Tracheal epithelial cell (primary cell): ENCODE results near the gene OR1Q1. TPM values are rescaled to one million over a fixed set of nuclear protein-coding genes. Genes with fewer than 3 reads are reported as not detected.

Source experiments
- total RNA-seq: library from RNA; depleted of rRNA; stranded (reverse); fragments of >200 nt; gene quantifications from 2 replicates; pipeline ENCODE4 v1.2.1, GENCODE V29; 2014

OR1Q1 gene
- total RNA-seq: not detected in 2 replicates

GRCh38 chr9:122614362-122614761, at the start of gene OR1Q1:
Gene OR1Q1 (plus strand): TSS chr9:122614738. CDS start chr9:122614738, 0 bp downstream.

GRCh38 chr9:122583284-122583683, 31.3 kb upstream of the OR1Q1 start, which contains the start of gene OR1L8:
Gene OR1L8 (minus strand): TSS chr9:122583384. CDS start chr9:122568477, 14,907 bp downstream.

GRCh38 chr9:122657527-122657926, 43.0 kb downstream of the OR1Q1 start, which contains the start of gene OR1B1:
Gene OR1B1 (minus strand): TSS chr9:122657627.

GRCh38 chr9:122661416-122661815, 46.9 kb downstream of the OR1Q1 start, which contains the start of gene OR1L1:
Gene OR1L1 (plus strand): TSS chr9:122661716. CDS start chr9:122661716, 0 bp downstream.

Other genes with a start within 250 kb of the OR1Q1 start
- gene PTGS1, start 243.7 kb upstream of the OR1Q1 start, total RNA-seq: 1.9 TPM in 2 replicates
- not detected in 2 replicates for gene OR1J1, start 136.8 kb upstream of the OR1Q1 start, total RNA-seq
- not detected in 2 replicates for gene OR1J2, start 103.9 kb upstream of the OR1Q1 start, total RNA-seq
- gene OR1J4, start 95.6 kb upstream of the OR1Q1 start, total RNA-seq: not detected in 2 replicates
- gene OR1N1, start 87.4 kb upstream of the OR1Q1 start, total RNA-seq: not detected in 2 replicates
- not detected in 2 replicates for gene OR1N2, start 61.6 kb upstream of the OR1Q1 start, total RNA-seq
- not detected in 2 replicates for gene OR1L8, start 31.4 kb upstream of the OR1Q1 start, total RNA-seq
- gene OR1B1, start 42.9 kb downstream of the OR1Q1 start, total RNA-seq: not detected in 2 replicates
- gene OR1L1, start 47.0 kb downstream of the OR1Q1 start, total RNA-seq: 0.24 TPM in 1 of 2 replicates, not detected in the other
- gene OR1L3, start 60.4 kb downstream of the OR1Q1 start, total RNA-seq: not detected in 2 replicates
- not detected in 2 replicates for gene OR1L4, start 109.3 kb downstream of the OR1Q1 start, total RNA-seq
- gene OR1L6, start 127.6 kb downstream of the OR1Q1 start, total RNA-seq: 0.24 TPM in 1 of 2 replicates, not detected in the other
- not detected in 2 replicates for gene OR5C1, start 174.2 kb downstream of the OR1Q1 start, total RNA-seq
- gene OR1K1, start 185.4 kb downstream of the OR1Q1 start, total RNA-seq: not detected in 2 replicates
- 28.1 and 32.3 TPM in 2 replicates for gene PDCL, start 213.8 kb downstream of the OR1Q1 start, total RNA-seq